Measurements from ENCODE around the gene INSRR.

The INSRR gene

DNA sequence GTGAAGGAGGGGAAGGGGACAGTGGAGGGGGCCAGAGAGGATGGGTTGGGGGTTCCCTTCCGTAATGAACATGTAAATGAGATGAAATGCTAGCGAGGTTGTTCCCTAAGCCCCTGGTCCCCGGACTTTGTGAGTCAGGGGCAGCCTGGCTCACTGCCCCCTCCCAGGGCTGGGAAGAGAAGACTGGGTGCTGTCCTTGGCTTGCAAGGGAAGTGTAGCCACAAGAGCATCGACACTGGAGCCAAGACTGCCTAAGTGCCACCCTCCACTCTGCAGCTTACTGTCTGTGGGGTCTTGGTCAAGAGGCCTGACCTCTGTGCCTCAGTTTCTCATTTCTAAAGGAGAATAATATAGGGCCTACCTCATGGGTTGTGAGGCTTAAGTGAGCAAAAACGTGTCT, 35.1 kb upstream of the INSRR start:
- H3K4me3 ChIP-seq (ENCODE audit: low read depth, low read length), result no peak overlapping the region
- TF ChIP-seq, protein P1, sequence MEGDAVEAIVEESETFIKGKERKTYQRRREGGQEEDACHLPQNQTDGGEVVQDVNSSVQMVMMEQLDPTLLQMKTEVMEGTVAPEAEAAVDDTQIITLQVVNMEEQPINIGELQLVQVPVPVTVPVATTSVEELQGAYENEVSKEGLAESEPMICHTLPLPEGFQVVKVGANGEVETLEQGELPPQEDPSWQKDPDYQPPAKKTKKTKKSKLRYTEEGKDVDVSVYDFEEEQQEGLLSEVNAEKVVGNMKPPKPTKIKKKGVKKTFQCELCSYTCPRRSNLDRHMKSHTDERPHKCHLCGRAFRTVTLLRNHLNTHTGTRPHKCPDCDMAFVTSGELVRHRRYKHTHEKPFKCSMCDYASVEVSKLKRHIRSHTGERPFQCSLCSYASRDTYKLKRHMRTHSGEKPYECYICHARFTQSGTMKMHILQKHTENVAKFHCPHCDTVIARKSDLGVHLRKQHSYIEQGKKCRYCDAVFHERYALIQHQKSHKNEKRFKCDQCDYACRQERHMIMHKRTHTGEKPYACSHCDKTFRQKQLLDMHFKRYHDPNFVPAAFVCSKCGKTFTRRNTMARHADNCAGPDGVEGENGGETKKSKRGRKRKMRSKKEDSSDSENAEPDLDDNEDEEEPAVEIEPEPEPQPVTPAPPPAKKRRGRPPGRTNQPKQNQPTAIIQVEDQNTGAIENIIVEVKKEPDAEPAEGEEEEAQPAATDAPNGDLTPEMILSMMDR (IDR thresholded peaks at IDR 0.05; ENCODE audit: borderline replicate concordance, insufficient read depth, low read depth, low read length), result no peak

DNA sequence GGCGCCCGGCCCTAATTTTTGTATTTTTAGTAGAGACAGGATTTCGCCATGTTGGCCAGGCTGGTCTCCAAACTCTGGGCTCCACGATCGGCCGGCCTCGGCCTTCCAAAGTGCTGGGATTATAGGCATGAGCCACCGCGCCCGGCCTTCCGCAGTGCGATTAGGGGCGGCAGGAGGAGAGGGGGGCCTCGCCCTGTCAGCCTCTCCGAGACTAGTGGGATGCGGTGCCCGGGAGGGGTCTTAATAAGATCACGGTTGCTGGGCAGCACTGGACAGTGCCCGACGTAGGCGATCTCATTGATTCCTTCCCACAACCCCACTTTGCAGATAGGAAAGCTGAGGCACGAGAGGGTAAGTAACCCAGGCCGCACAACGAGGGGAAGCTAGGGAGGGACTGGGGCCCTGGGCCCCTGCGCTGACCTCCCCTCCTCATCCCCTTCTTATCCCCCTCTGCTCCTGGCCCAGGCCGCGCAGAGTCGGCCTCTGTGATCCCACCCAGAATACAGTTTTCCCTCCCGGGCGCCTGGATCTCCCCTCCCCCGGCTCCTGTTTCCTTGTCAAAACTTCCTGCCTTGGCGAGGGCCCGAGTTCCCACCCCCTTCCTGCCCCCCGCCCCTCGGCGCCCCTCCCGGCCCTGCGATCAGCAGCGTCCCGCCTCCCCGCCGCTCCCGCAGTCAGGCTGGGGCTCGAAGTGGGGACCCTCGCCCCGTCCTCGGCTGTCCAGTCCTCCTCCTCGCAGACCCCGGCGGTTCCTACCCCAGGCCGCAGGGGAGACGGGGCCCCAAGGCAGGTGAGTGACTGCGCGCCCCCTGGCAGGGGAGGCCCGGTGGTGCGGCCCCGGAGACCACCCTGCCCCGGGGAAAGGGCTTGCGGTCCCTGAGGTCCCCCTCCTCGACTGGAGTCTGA, 34.4 kb upstream of the INSRR start, which contains the start of gene PEAR1:
Gene PEAR1, plus strand, starts transcription at position 671 of the 906 bp plus-strand sequence. CDS start 10,209 bp downstream, outside the sequence.
- no peak within 1 kb of the TSS for H3K4me3 ChIP-seq (ENCODE audit: low read depth, low read length)
- TF ChIP-seq, protein P1 (IDR thresholded peaks at IDR 0.05; ENCODE audit: borderline replicate concordance, insufficient read depth, low read depth, low read length), result no peak

DNA sequence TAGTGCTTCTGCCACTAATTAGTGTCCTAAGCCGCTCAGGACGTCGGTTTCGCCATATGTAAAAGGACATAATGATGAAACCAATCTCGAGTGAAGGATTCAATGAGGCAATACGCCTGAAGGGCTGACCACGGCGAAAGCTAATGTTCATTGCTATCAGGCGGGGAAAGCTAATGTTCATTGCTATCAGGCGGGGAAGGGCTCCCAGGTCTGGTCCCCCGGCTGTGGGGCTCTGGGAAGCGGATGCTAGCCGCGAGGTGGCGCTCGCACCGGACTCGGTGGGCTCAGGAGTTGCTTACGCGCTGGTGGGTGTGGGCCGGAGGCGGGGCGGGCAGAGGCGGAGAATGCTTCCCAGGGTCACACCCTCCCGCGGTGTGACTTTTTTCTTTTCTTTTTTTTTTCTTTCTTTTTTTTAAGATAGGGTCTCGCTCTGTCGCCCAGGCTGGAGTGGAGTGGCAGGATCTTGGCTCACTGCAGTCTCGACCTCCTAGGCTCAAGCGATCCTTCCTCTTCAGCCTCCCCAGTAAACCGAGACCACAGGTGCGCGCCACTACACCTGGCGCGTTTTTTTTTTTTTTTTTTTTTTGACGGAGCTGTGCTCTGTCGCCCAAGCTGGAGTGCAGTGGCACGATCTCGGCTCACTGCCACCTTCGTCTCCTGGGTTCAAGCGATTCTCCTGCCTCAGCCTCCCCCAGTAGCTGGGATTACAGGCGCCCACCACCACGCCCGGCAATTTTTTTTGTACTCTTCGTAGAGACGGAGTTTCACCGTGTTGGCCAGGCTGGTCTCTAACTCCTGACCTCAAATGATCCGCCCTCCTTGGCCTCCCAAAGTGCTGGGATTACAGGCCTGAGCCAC, 33.5 kb upstream of the INSRR start:
- TF ChIP-seq, protein P1 (IDR thresholded peaks at IDR 0.05; ENCODE audit: borderline replicate concordance, insufficient read depth, low read depth, low read length), result peak; percentile 84
- H3K4me3 ChIP-seq (ENCODE audit: low read depth, low read length), result no peak overlapping the region

DNA sequence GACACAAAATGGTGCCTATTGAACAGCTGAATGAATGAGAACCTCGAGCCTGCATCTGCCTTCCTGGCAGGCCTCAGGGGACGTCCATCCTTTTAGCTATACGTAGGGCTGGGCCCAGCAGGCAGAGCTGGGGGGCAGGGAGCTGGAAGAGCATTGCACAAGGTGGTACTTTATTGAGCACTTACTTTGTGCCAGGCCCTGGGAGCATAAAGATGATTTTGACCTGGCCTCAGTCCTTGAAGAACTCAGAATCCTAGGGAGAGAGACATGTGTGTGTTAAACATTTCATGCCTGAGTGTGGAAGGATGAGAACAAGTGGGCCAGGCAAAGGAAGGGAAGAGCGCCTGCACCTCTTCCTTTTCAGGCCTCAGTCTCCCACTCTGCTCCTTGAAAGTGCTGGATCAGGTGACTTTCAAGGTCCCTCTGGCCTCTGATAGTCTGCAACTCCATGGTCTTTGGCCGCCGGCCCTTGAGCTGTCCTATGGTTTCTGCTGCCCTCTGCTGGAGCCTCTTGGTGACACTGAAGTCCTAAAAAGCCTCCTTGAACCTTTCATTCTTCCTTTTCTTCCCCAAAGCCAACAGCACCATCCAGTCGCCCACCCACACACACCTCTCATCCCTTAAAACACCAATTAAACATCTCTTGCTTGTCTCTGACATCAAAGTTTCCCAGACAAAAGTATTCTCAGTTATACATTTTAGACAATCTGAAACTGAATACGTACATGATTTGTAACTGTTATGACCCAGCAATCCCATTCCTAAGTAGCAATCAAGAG, 31.1 kb upstream of the INSRR start:
- TF ChIP-seq, protein P1 (IDR thresholded peaks at IDR 0.05; ENCODE audit: borderline replicate concordance, insufficient read depth, low read depth, low read length), result peak; percentile 83
- H3K4me3 ChIP-seq (ENCODE audit: low read depth, low read length), result no peak overlapping the region

DNA sequence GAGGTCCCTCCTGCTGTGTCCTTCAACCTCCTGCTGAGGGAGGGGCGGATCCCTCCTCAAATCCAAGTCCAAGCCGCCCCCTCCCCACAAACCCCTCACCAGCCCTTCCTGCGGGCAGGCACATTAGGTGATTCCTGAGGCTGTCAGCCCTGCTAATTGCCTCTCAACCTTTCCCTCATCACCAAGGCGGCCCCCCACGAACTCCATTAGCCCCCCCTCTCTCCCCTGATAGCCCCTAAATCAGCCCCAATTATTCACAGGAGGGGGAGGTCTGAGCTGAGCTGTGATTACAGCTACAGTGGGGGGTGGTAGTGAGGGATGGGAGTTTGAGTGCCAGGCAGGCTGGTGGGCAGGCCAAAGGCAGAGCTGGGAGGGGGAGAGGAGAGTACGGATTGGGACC, 28.8 kb upstream of the INSRR start:
- H3K4me3 ChIP-seq (ENCODE audit: low read depth, low read length), result no peak overlapping the region
- TF ChIP-seq, protein P1 (IDR thresholded peaks at IDR 0.05; ENCODE audit: borderline replicate concordance, insufficient read depth, low read depth, low read length), result no peak

DNA sequence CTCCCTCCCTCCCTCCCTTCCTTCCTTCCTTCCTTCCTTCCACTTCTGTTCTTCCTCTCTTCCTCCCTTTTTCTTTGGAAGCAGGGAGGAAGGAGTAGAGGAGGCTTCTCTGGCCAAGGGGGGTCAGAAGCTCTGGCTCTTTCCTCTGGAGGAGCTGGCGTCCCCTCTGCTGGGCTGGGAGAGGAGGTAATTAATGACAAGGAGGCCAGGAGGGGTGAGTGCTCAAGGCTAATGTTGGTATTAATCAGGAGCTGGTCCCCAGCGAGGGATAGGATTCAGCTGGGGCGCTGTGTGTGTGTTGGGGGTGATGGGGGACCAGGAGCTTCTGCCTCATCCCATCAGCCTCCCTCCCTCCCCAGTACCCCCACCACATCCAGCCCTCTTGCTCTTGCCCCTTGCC, 28.4 kb upstream of the INSRR start:
- TF ChIP-seq, protein P1 (IDR thresholded peaks at IDR 0.05; ENCODE audit: borderline replicate concordance, insufficient read depth, low read depth, low read length), result no peak
- H3K4me3 ChIP-seq (ENCODE audit: low read depth, low read length), result no peak overlapping the region
